SK-N-SH (cell line): ENCODE data around the gene TGFBRAP1.

Source experiments
- CTCF ChIP-seq: fragments of 200-600 bp; sonication (generic); IDR thresholded peaks from 2 replicates; pipeline ENCODE4 v1.6.1; 2017; ENCODE audit warnings: antibody characterized with exemption, mild to moderate bottlenecking, moderate library complexity
- EP300 ChIP-seq, 2 experiments: IDR thresholded peaks; 2 replicates each; pipeline versions ENCODE4 v1.4.0 to v1.6.1; 2012; ENCODE audit warnings: borderline replicate concordance in 1 of 2, low read depth in 1 of 2, low read length in 1 of 2
- FOXM1 ChIP-seq: IDR thresholded peaks from 2 replicates; pipeline ENCODE4 v1.4.0; 2012; ENCODE audit warnings: low read depth, mild to moderate bottlenecking
- GABPA ChIP-seq: IDR thresholded peaks from 2 replicates; pipeline ENCODE4 v1.4.0; 2012; ENCODE audit warnings: low read depth, mild to moderate bottlenecking
- MXI1 ChIP-seq: IDR thresholded peaks from 2 replicates; pipeline ENCODE4 v1.6.1; 2012; ENCODE audit warnings: mild to moderate bottlenecking, low read depth, low read length, improper control_type of control experiment
- NFIC ChIP-seq: IDR thresholded peaks from 2 replicates; pipeline ENCODE4 v1.4.0; 2012; ENCODE audit warnings: borderline replicate concordance
- POLR2AphosphoS5 ChIP-seq: IDR thresholded peaks from 2 replicates; pipeline ENCODE4 v1.6.1; 2012; ENCODE audit warnings: low read depth, low read length
- RCOR1 ChIP-seq: fragments of 150-350 bp; IDR thresholded peaks from 2 replicates; pipeline ENCODE4 v1.6.1; 2017; ENCODE audit warnings: antibody characterized with exemption, low read length
- REST ChIP-seq: IDR thresholded peaks from 2 replicates; pipeline ENCODE4 v1.6.1; 2012; ENCODE audit warnings: mild to moderate bottlenecking, low read depth, low read length, moderate library complexity
- SIN3A ChIP-seq: IDR thresholded peaks from 2 replicates; pipeline ENCODE4 v1.6.1; 2012; ENCODE audit warnings: low read depth, mild to moderate bottlenecking, low read length, moderate library complexity, borderline replicate concordance
- TAF1 ChIP-seq: IDR thresholded peaks from 2 replicates; pipeline ENCODE4 v1.6.1; 2012; ENCODE audit warnings: low read depth, mild to moderate bottlenecking, low read length, moderate library complexity, borderline replicate concordance
- YY1 ChIP-seq: IDR thresholded peaks from 2 replicates; pipeline ENCODE4 v1.4.0; 2012; ENCODE audit warnings: low read depth, mild to moderate bottlenecking

- TF ChIP-seq CTCF: no peak
- TF ChIP-seq MXI1: no peak
- TF ChIP-seq EP300 (IDR thresholded peaks at IDR 0.05; ENCODE audit: borderline replicate concordance in 1 of 2, low read depth in 1 of 2, low read length in 1 of 2): no peak; a peak in 1 of 4 replicates
- TF ChIP-seq NFIC: peak; percentile 41; the same call in 1 of the 2 replicates
- no peak for TF ChIP-seq POLR2AphosphoS5
- no peak for TF ChIP-seq FOXM1
- no peak for TF ChIP-seq GABPA
- TF ChIP-seq SIN3A: no peak
- no peak for TF ChIP-seq REST
- peak; percentile 43; the same call in 1 of the 2 replicates for TF ChIP-seq YY1
- no peak for TF ChIP-seq RCOR1
- TF ChIP-seq TAF1: no peak
These were observed 89.6 kb downstream of the TGFBRAP1 start for GRCh38 chr2:105239924-105240323.
